ENCODE measurements around the gene SDHAF2.

- TF ChIP-seq PATZ1 (CRISPR knock-in tag; IDR thresholded peaks at IDR 0.05; ENCODE audit: borderline replicate concordance), result no peak
- TF ChIP-seq ZC3H10 (CRISPR knock-in tag; IDR thresholded peaks at IDR 0.05), result no peak
- TF ChIP-seq BACH2 (CRISPR knock-in tag; IDR thresholded peaks at IDR 0.05; ENCODE audit: borderline replicate concordance), result no peak
- TF ChIP-seq ESRRG (CRISPR knock-in tag; IDR thresholded peaks at IDR 0.05), result no peak
- no peak for TF ChIP-seq ZFP30 (CRISPR knock-in tag; IDR thresholded peaks at IDR 0.05)
- no peak for TF ChIP-seq CREB5 (CRISPR knock-in tag; IDR thresholded peaks at IDR 0.05; ENCODE audit: low read depth)
- no peak for TF ChIP-seq TOX (CRISPR knock-in tag; IDR thresholded peaks at IDR 0.05; ENCODE audit: borderline replicate concordance)
- no peak for TF ChIP-seq ZFP3 (CRISPR knock-in tag; IDR thresholded peaks at IDR 0.05)
- no peak for TF ChIP-seq ARNTL (CRISPR knock-in tag; IDR thresholded peaks at IDR 0.05; ENCODE audit: borderline replicate concordance, low read depth)
- no peak for TF ChIP-seq PPARA (CRISPR knock-in tag; IDR thresholded peaks at IDR 0.05; ENCODE audit: borderline replicate concordance)
Observed at GRCh38 chr11:61472282-61472681, 42.4 kb downstream of the SDHAF2 start.

Data from SK-N-SH treated with all-trans-retinoic acid at 6 μM for 48 hours (cell line).